H9 (cell line): Measurements from ENCODE around the gene RNU5B-1. TPM values are rescaled to one million over a fixed set of nuclear protein-coding genes. Genes with fewer than 3 reads are reported as not detected.

Source experiments
- DNase-seq: peaks from one replicate; pipeline ENCODE4 v3.0.0-alpha.2; 2017
- H2AFZ ChIP-seq: one replicate; pipeline ENCODE4 v1.6.1; 2013; ENCODE audit warnings: mild to moderate bottlenecking, low read length, control low read depth, moderate library complexity
- H2AK5ac ChIP-seq: 2 replicates; pipeline ENCODE4 v1.6.1; 2013; ENCODE audit warnings: low read length, control low read depth, mixed read lengths; ENCODE audit not compliant: insufficient read length
- H2BK120ac ChIP-seq: one replicate; pipeline ENCODE4 v1.6.1; 2013; ENCODE audit warnings: low read depth, mild to moderate bottlenecking, low read length, control low read depth, inconsistent platforms; ENCODE audit not compliant: poor library complexity, severe bottlenecking
- H2BK12ac ChIP-seq: 2 replicates; pipeline ENCODE4 v1.6.1; 2013; ENCODE audit warnings: low read length, control low read depth, mixed read lengths, low read depth; ENCODE audit not compliant: insufficient read length
- H2BK15ac ChIP-seq: 2 replicates; pipeline ENCODE4 v1.6.1; 2013; ENCODE audit warnings: low read depth, low read length, control low read depth
- H2BK20ac ChIP-seq: one replicate; pipeline ENCODE4 v1.6.1; 2013; ENCODE audit warnings: low read depth, mild to moderate bottlenecking, low read length, control low read depth, inconsistent platforms; ENCODE audit not compliant: poor library complexity, severe bottlenecking
- H2BK5ac ChIP-seq: 2 replicates; pipeline ENCODE4 v1.6.1; 2013; ENCODE audit warnings: low read length, control low read depth, mixed read lengths; ENCODE audit not compliant: insufficient read length
- H3K14ac ChIP-seq: 2 replicates; pipeline ENCODE4 v1.6.1; 2013; ENCODE audit warnings: low read length, control low read depth; ENCODE audit not compliant: insufficient read depth
- H3K18ac ChIP-seq: 2 replicates; pipeline ENCODE4 v1.6.1; 2013; ENCODE audit warnings: low read depth, mild to moderate bottlenecking, mixed read lengths, low read length, control low read depth; ENCODE audit not compliant: insufficient read length
- H3K23ac ChIP-seq: 2 replicates; pipeline ENCODE4 v1.6.1; 2013; ENCODE audit warnings: low read length, control low read depth, mixed read lengths, low read depth; ENCODE audit not compliant: insufficient read length
- H3K23me2 ChIP-seq: 2 replicates; pipeline ENCODE4 v1.6.1; 2013; ENCODE audit warnings: low read depth, mild to moderate bottlenecking, mixed read lengths, low read length, control low read depth; ENCODE audit not compliant: insufficient read length, poor library complexity, severe bottlenecking
- H3K27ac ChIP-seq: 2 replicates; pipeline ENCODE4 v1.5.1; 2013; ENCODE audit warnings: low read length, control low read depth, mixed read lengths, low read depth; ENCODE audit not compliant: insufficient read length
- H3K27me3 ChIP-seq: 2 replicates; pipeline ENCODE4 v1.6.1; 2013; ENCODE audit warnings: low read length, control low read depth, inconsistent platforms; ENCODE audit not compliant: insufficient read depth
- H3K4ac ChIP-seq: 2 replicates; pipeline ENCODE4 v1.6.1; 2013; ENCODE audit warnings: low read depth, mild to moderate bottlenecking, control low read depth, inconsistent platforms, low read length, moderate library complexity
- H3K4me1 ChIP-seq: 2 replicates; pipeline ENCODE4 v1.6.1; 2013; ENCODE audit warnings: low read length, control low read depth, inconsistent platforms; ENCODE audit not compliant: insufficient read depth
- H3K4me2 ChIP-seq: 2 replicates; pipeline ENCODE4 v1.6.1; 2013; ENCODE audit warnings: low read length, control low read depth, mixed read lengths; ENCODE audit not compliant: insufficient read length, insufficient read depth
- H3K56ac ChIP-seq: 2 replicates; pipeline ENCODE4 v1.6.1; 2013; ENCODE audit warnings: low read depth, mild to moderate bottlenecking, mixed read lengths, low read length, control low read depth; ENCODE audit not compliant: insufficient read length
- H3K79me1 ChIP-seq: 2 replicates; pipeline ENCODE4 v1.6.1; 2013; ENCODE audit warnings: low read depth, mild to moderate bottlenecking, moderate library complexity, low read length, control low read depth, inconsistent platforms; ENCODE audit not compliant: insufficient read depth, poor library complexity, severe bottlenecking
- H3K79me2 ChIP-seq: 2 replicates; pipeline ENCODE4 v1.6.1; 2013; ENCODE audit warnings: low read length, control low read depth, inconsistent platforms; ENCODE audit not compliant: insufficient read depth
- H3K9ac ChIP-seq: 2 replicates; pipeline ENCODE4 v1.6.1; 2013; ENCODE audit warnings: low read length, control low read depth, mixed read lengths; ENCODE audit not compliant: insufficient read length; ENCODE audit errors: extremely low read depth
- H3K9me3 ChIP-seq: one replicate; pipeline ENCODE4 v1.6.1; 2013; ENCODE audit warnings: low read depth, low read length, inconsistent platforms; ENCODE audit not compliant: control insufficient read depth
- H3T11ph ChIP-seq: one replicate; pipeline ENCODE4 v1.6.1; 2013; ENCODE audit warnings: mild to moderate bottlenecking, low read length, control low read depth, inconsistent platforms
- H4K20me1 ChIP-seq: one replicate; pipeline ENCODE4 v1.6.1; 2013; ENCODE audit not compliant: control insufficient read depth, insufficient read length, insufficient read depth
- H4K5ac ChIP-seq: 2 replicates; pipeline ENCODE4 v1.6.1; 2013; ENCODE audit warnings: low read depth, mild to moderate bottlenecking, mixed read lengths, low read length, control low read depth; ENCODE audit not compliant: insufficient read length
- H4K8ac ChIP-seq: replicated peaks from 2 replicates; pipeline ENCODE4 v1.6.1; 2013; ENCODE audit warnings: low read length, control low read depth, mixed read lengths, low read depth; ENCODE audit not compliant: insufficient read length
- H4K91ac ChIP-seq: 2 replicates; pipeline ENCODE4 v1.6.1; 2013; ENCODE audit warnings: low read depth, mild to moderate bottlenecking, moderate library complexity, mixed read lengths, low read length, control low read depth; ENCODE audit not compliant: insufficient read length
- H3K27ac Mint-ChIP-seq, 3 experiments: 2 replicates in 2 of 3; 3 replicates in 1 of 3; pipeline ENCODE4 v1.8.0; 2020 to 2021; ENCODE audit warnings: mixed read lengths in 3 of 3, mild to moderate bottlenecking in 1 of 3, moderate library complexity in 1 of 3
- H3K27me3 Mint-ChIP-seq: 2 replicates; pipeline ENCODE4 v1.8.0; 2021; ENCODE audit warnings: low read depth, mild to moderate bottlenecking, moderate library complexity, mixed read lengths
- H3K36me3 Mint-ChIP-seq, 3 experiments: 2 replicates in 2 of 3; 3 replicates in 1 of 3; pipeline ENCODE4 v1.8.0; 2020 to 2021; ENCODE audit warnings: low read depth in 3 of 3, mixed read lengths in 3 of 3; ENCODE audit not compliant: insufficient read depth in 1 of 3
- H3K4me1 Mint-ChIP-seq, 2 experiments: 2 replicates each; pipeline ENCODE4 v1.8.0; 2020; ENCODE audit warnings: mixed read lengths in 2 of 2
- H3K4me3 Mint-ChIP-seq, 2 experiments: 2 replicates in 1 of 2; 3 replicates in 1 of 2; pipeline ENCODE4 v1.8.0; 2020 to 2021; ENCODE audit warnings: mild to moderate bottlenecking in 2 of 2, mixed read lengths in 2 of 2, moderate library complexity in 1 of 2
- H3K9me3 Mint-ChIP-seq, 2 experiments: 2 replicates in 1 of 2; 3 replicates in 1 of 2; pipeline ENCODE4 v1.8.0; 2020; ENCODE audit warnings: mild to moderate bottlenecking in 2 of 2, mixed read lengths in 2 of 2, moderate library complexity in 1 of 2
- CTCF ChIP-seq: fragments of 200-600 bp; sonication (generic); conservative IDR thresholded peaks from 3 replicates; pipeline ENCODE4 v1.8.0; 2021; ENCODE audit warnings: antibody characterized with exemption, mild to moderate bottlenecking
- WGBS: extraction: QIAGEN DNeasy Blood & Tissue Kit; methylation state at CpG from one replicate; pipeline ENCODE4 v1.1.7; 2013; ENCODE audit warnings: missing lambda C conversion rate, low lambda C conversion rate, mixed read lengths; ENCODE audit not compliant: insufficient read length; ENCODE audit errors: extremely low coverage; 5-methylcytosine and 5-hydroxymethylcytosine counted together
- total RNA-seq: library from RNA; stranded (reverse); gene quantifications from 2 replicates; pipeline ENCODE4 v1.2.1, GENCODE V29; 2021

Gene RNU5B-1
- total RNA-seq, 1 experiment from 2014 or later, result not detected

- Histone ChIP-seq H3K4me1 (no peaks in the 10 kb centered on the region), H4K8ac (no peak overlapping the region), H2BK20ac (no peak overlapping the region), H3K4me2 (no peak overlapping the region), H2BK12ac (no peak overlapping the region), H3K23ac (no peak overlapping the region), H4K5ac (no peak overlapping the region), H2AK5ac (no peak overlapping the region), H3K14ac (no peak overlapping the region), H3K18ac (no peak overlapping the region), H3K56ac (no peak overlapping the region), H3K9ac (no peak overlapping the region), H3K79me2 (no peaks in the 10 kb centered on the region), H2BK120ac (no peak overlapping the region), H3K27ac (no peak overlapping the region), H3T11ph (no peak overlapping the region), H4K91ac (no peak overlapping the region), H3K79me1 (no peaks in the 10 kb centered on the region), H3K9me3 (no peaks in the 10 kb centered on the region), H3K23me2 (no peaks in the 10 kb centered on the region), H3K27me3 (no peaks in the 10 kb centered on the region), H4K20me1 (no peaks in the 10 kb centered on the region), H2BK15ac (no peak overlapping the region), H2AFZ (no peak overlapping the region), H2BK5ac (no peak overlapping the region), H3K4ac (no peak overlapping the region)
- H3K27ac Mint-ChIP-seq, result no peak overlapping the region; a peak in 1 of 7 replicates
- H3K36me3 Mint-ChIP-seq, result no peaks in the 10 kb centered on the region
- no peak overlapping the region for H3K4me3 Mint-ChIP-seq
- no peaks in the 10 kb centered on the region for H3K9me3 Mint-ChIP-seq
- peaks cover 12 to 16% of the 10 kb centered on the region in 2 experiments; a peak in 3 of 4 replicates for H3K4me1 Mint-ChIP-seq
- no peak for DNase-seq
- WGBS, result no CpG with 5 or more reads among the region's 10 CpGs
- peaks cover 2% of the 10 kb centered on the region; the same call in 1 of the 2 replicates for H3K27me3 Mint-ChIP-seq
- TF ChIP-seq CTCF, result no peak
Observed at GRCh38 chr15:65310431-65311137, 6.1 kb downstream of the RNU5B-1 start.
